ENCODE results near the gene METTL27. TPM values are rescaled to one million over a fixed set of nuclear protein-coding genes. Genes with fewer than 3 reads are reported as not detected.

METTL27 gene
- total and polyA plus RNA-seq, 2 experiments from 2014 or later: 10.1 to 11.0 TPM

- TF ChIP-seq JUNB (IDR thresholded peaks at IDR 0.05; ENCODE audit: unreplicated experiment) (no peak), CREB1 (CRISPR knock-in tag; IDR thresholded peaks at IDR 0.05; ENCODE audit: low read depth) (no peak), ZNF114 (CRISPR knock-in tag; IDR thresholded peaks at IDR 0.05) (no peak), ZNF331 (CRISPR knock-in tag; IDR thresholded peaks at IDR 0.05; ENCODE audit: low read depth) (no peak), POLR2AphosphoS5 (IDR thresholded peaks at IDR 0.05; ENCODE audit: low read depth) (no peak)
- TF ChIP-seq, protein P1, sequence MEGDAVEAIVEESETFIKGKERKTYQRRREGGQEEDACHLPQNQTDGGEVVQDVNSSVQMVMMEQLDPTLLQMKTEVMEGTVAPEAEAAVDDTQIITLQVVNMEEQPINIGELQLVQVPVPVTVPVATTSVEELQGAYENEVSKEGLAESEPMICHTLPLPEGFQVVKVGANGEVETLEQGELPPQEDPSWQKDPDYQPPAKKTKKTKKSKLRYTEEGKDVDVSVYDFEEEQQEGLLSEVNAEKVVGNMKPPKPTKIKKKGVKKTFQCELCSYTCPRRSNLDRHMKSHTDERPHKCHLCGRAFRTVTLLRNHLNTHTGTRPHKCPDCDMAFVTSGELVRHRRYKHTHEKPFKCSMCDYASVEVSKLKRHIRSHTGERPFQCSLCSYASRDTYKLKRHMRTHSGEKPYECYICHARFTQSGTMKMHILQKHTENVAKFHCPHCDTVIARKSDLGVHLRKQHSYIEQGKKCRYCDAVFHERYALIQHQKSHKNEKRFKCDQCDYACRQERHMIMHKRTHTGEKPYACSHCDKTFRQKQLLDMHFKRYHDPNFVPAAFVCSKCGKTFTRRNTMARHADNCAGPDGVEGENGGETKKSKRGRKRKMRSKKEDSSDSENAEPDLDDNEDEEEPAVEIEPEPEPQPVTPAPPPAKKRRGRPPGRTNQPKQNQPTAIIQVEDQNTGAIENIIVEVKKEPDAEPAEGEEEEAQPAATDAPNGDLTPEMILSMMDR (conservative IDR thresholded peaks at IDR 0.05; ENCODE audit: low read depth in 2 of 2): no peak
- H3K4me3 ChIP-seq: peak overlapping the region; percentile 41; the same call in 1 of the 2 replicates
- H2AFZ ChIP-seq: peak overlapping the region; percentile 74; the same call in 1 of the 2 replicates
- no peaks in the 10 kb centered on the region for H3K9me2 ChIP-seq (ENCODE audit: insufficient read depth)
- ATAC-seq: peak; percentile 12
- peaks cover 68% of the 10 kb centered on the region for H3K4me1 Mint-ChIP-seq
- no peaks in the 10 kb centered on the region for H3K27me3 ChIP-seq (ENCODE audit: insufficient read depth)
- peak; percentile 86 for DNase-seq (ENCODE audit: low spot score)
- H3K27ac ChIP-seq (ENCODE audit: low read depth): peak overlapping the region; percentile 75
- peak overlapping the region; percentile 71 for H3K4me2 ChIP-seq
- peaks cover 10% of the 10 kb centered on the region for H3K27me3 Mint-ChIP-seq (ENCODE audit: insufficient read depth, low read depth, poor library complexity)
- peak overlapping the region; percentile 45; the same call in 2 of the 3 replicates for H3K4me3 Mint-ChIP-seq
- H3K9me3 Mint-ChIP-seq: no peaks in the 10 kb centered on the region
- no peaks in the 10 kb centered on the region for H4K20me1 ChIP-seq (replicated peaks; ENCODE audit: insufficient read depth)
- peaks cover 59% of the 10 kb centered on the region for H3K4me1 ChIP-seq (ENCODE audit: insufficient read depth)
- H3K79me2 ChIP-seq (replicated peaks; ENCODE audit: insufficient read depth): no peaks in the 10 kb centered on the region
- peaks cover 10% of the 10 kb centered on the region for H3F3A ChIP-seq (replicated peaks; ENCODE audit: low read depth)
- no peaks in the 10 kb centered on the region for H3K36me3 ChIP-seq (ENCODE audit: insufficient read depth)
- peak overlapping the region; percentile 94 for H3K27ac Mint-ChIP-seq
- no peaks in the 10 kb centered on the region for H3K36me3 Mint-ChIP-seq (ENCODE audit: low read depth)
Observed at GRCh38 chr7:73827567-73828106, 14.7 kb downstream of the METTL27 start.

DNA sequence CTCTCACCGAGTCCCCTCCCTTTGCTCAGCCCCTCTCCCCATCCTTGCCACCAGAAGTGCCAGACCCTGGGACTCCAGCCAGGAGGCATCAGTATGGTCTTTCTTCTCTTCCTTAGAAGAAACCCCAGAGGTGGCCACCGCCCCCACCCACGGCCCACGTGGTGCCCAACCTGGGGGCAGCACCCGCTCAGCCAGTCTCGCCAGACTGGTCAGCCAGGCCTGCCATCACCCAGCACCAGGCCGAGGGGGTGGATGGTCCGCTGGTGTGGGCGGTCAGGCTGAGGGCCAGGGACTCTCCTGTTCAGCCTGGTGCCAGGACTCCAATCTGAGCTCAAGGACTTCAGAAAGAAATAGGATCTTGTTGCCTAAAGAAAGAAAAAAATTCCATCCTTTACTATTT is 17.3 kb downstream of the METTL27 start:
- ATAC-seq: no peak
- H3K36me3 ChIP-seq (ENCODE audit: insufficient read depth): no peaks in the 10 kb centered on the region
- no peak for DNase-seq (ENCODE audit: low spot score)
- H3K27ac ChIP-seq (ENCODE audit: low read depth): no peak overlapping the region
- Mint-ChIP-seq H3K9me3 (no peaks in the 10 kb centered on the region; the same call in 2 of the 3 replicates), H3K27me3 (ENCODE audit: insufficient read depth, low read depth, poor library complexity) (peaks cover 6% of the 10 kb centered on the region), H3K36me3 (ENCODE audit: low read depth) (no peaks in the 10 kb centered on the region), H3K27ac (no peak overlapping the region), H3K4me1 (peaks cover 46% of the 10 kb centered on the region), H3K4me3 (no peak overlapping the region)
- H3K4me1 ChIP-seq (ENCODE audit: insufficient read depth): peaks cover 35% of the 10 kb centered on the region
- no peak overlapping the region for H3K4me3 ChIP-seq
- H3F3A ChIP-seq (replicated peaks; ENCODE audit: low read depth): peaks cover 8% of the 10 kb centered on the region
- H3K79me2 ChIP-seq (replicated peaks; ENCODE audit: insufficient read depth): no peaks in the 10 kb centered on the region
- no peak overlapping the region for H3K4me2 ChIP-seq
- H3K27me3 ChIP-seq (ENCODE audit: insufficient read depth): no peaks in the 10 kb centered on the region
- no peaks in the 10 kb centered on the region for H4K20me1 ChIP-seq (replicated peaks; ENCODE audit: insufficient read depth)
- no peak for TF ChIP-seq EZH2phosphoT487 (IDR thresholded peaks at IDR 0.05; ENCODE audit: unreplicated experiment)
- no peak for TF ChIP-seq ZNF331 (CRISPR knock-in tag; IDR thresholded peaks at IDR 0.05; ENCODE audit: low read depth)
- no peak for TF ChIP-seq CREB1 (CRISPR knock-in tag; IDR thresholded peaks at IDR 0.05; ENCODE audit: low read depth)
- no peak for TF ChIP-seq ZNF114 (CRISPR knock-in tag; IDR thresholded peaks at IDR 0.05)
- TF ChIP-seq JUNB (IDR thresholded peaks at IDR 0.05; ENCODE audit: unreplicated experiment): no peak
- no peak for TF ChIP-seq STAT1 (IDR thresholded peaks at IDR 0.05; ENCODE audit: unreplicated experiment)
- TF ChIP-seq, protein P2, sequence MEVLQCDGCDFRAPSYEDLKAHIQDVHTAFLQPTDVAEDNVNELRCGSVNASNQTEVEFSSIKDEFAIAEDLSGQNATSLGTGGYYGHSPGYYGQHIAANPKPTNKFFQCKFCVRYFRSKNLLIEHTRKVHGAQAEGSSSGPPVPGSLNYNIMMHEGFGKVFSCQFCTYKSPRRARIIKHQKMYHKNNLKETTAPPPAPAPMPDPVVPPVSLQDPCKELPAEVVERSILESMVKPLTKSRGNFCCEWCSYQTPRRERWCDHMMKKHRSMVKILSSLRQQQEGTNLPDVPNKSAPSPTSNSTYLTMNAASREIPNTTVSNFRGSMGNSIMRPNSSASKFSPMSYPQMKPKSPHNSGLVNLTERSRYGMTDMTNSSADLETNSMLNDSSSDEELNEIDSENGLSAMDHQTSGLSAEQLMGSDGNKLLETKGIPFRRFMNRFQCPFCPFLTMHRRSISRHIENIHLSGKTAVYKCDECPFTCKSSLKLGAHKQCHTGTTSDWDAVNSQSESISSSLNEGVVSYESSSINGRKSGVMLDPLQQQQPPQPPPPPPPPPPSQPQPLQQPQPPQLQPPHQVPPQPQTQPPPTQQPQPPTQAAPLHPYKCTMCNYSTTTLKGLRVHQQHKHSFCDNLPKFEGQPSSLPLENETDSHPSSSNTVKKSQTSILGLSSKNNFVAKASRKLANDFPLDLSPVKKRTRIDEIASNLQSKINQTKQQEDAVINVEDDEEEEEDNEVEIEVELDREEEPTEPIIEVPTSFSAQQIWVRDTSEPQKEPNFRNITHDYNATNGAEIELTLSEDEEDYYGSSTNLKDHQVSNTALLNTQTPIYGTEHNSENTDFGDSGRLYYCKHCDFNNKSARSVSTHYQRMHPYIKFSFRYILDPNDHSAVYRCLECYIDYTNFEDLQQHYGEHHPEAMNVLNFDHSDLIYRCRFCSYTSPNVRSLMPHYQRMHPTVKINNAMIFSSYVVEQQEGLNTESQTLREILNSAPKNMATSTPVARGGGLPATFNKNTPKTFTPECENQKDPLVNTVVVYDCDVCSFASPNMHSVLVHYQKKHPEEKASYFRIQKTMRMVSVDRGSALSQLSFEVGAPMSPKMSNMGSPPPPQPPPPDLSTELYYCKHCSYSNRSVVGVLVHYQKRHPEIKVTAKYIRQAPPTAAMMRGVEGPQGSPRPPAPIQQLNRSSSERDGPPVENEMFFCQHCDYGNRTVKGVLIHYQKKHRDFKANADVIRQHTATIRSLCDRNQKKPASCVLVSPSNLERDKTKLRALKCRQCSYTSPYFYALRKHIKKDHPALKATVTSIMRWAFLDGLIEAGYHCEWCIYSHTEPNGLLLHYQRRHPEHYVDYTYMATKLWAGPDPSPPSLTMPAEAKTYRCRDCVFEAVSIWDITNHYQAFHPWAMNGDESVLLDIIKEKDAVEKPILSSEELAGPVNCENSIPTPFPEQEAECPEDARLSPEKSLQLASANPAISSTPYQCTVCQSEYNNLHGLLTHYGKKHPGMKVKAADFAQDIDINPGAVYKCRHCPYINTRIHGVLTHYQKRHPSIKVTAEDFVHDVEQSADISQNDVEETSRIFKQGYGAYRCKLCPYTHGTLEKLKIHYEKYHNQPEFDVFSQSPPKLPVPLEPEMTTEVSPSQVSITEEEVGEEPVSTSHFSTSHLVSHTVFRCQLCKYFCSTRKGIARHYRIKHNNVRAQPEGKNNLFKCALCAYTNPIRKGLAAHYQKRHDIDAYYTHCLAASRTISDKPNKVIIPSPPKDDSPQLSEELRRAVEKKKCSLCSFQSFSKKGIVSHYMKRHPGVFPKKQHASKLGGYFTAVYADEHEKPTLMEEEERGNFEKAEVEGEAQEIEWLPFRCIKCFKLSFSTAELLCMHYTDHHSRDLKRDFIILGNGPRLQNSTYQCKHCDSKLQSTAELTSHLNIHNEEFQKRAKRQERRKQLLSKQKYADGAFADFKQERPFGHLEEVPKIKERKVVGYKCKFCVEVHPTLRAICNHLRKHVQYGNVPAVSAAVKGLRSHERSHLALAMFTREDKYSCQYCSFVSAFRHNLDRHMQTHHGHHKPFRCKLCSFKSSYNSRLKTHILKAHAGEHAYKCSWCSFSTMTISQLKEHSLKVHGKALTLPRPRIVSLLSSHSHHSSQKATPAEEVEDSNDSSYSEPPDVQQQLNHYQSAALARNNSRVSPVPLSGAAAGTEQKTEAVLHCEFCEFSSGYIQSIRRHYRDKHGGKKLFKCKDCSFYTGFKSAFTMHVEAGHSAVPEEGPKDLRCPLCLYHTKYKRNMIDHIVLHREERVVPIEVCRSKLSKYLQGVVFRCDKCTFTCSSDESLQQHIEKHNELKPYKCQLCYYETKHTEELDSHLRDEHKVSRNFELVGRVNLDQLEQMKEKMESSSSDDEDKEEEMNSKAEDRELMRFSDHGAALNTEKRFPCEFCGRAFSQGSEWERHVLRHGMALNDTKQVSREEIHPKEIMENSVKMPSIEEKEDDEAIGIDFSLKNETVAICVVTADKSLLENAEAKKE (CRISPR knock-in tag; IDR thresholded peaks at IDR 0.05): no peak
- no peaks in the 10 kb centered on the region for H3K9me2 ChIP-seq (ENCODE audit: insufficient read depth)
- no peak overlapping the region for H2AFZ ChIP-seq
